Cardiac fibroblast (primary cell): ENCODE results near the gene STX4.

ENCODE experiments used
- DNase-seq, 2 donors: peaks; one replicate each; pipeline versions ENCODE4 v3.0.0 to v3.0.0-alpha.2; 2010; ENCODE audit warnings: low read depth in 2 of 2
- H3K4me3 ChIP-seq, 2 donors: replicated peaks in 1 of 2; 1 replicate in 1 of 2; 2 replicates in 1 of 2; pipeline ENCODE4 v1.5.1; 2011; ENCODE audit warnings: low read depth in 2 of 2, low read length in 2 of 2, mild to moderate bottlenecking in 2 of 2, moderate library complexity in 1 of 2
- TF ChIP-seq, protein P1 (sequence below): IDR thresholded peaks from one replicate; pipeline ENCODE4 v1.5.1; 2011; ENCODE audit warnings: low read depth, mild to moderate bottlenecking, low read length, inconsistent platforms

Gene STX4

GRCh38 chr16:31000671-31001382 lies 32.5 kb upstream of the STX4 start:
- DNase-seq: no peak
- no peak overlapping the region for H3K4me3 ChIP-seq
- TF ChIP-seq, protein P1, sequence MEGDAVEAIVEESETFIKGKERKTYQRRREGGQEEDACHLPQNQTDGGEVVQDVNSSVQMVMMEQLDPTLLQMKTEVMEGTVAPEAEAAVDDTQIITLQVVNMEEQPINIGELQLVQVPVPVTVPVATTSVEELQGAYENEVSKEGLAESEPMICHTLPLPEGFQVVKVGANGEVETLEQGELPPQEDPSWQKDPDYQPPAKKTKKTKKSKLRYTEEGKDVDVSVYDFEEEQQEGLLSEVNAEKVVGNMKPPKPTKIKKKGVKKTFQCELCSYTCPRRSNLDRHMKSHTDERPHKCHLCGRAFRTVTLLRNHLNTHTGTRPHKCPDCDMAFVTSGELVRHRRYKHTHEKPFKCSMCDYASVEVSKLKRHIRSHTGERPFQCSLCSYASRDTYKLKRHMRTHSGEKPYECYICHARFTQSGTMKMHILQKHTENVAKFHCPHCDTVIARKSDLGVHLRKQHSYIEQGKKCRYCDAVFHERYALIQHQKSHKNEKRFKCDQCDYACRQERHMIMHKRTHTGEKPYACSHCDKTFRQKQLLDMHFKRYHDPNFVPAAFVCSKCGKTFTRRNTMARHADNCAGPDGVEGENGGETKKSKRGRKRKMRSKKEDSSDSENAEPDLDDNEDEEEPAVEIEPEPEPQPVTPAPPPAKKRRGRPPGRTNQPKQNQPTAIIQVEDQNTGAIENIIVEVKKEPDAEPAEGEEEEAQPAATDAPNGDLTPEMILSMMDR: no peak

DNA sequence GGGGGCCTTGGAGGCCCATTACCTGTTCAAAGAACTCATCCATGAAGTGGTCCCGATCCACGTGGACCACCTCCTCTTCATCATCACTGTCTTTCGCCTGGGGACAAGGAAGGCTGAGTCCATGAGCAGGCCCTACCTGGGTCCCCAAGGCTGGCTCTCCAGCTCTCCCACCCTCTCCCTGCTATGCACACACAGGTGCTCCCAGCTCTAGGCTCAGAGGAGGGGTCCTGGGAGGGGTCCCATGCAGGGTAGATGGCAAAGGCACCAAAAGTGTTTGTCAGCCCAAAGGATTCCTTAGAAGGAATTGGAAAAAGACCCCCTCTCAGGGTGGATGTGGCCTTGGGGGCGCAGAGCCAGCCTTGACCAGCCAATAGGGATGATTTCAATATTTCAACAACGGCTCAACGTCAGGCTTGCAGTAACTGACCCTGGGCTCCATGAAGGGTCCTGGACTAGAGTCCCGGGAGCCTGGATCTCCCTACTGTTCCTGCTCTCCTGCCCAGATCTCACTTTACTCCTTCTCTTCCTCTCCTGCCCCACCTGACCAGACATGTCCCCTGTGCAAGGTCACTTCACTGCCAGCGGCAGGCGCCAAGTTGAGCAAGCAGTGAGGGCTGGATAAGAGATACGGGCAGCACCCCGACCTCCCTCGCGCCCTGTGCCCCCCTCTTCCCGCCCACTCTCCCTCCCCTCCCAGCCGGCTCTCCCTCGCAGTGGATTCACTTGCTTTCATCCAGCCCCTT lies 31.7 kb upstream of the STX4 start:
- no peak for DNase-seq
- TF ChIP-seq, protein P1: no peak
- H3K4me3 ChIP-seq: no peak overlapping the region

DNA sequence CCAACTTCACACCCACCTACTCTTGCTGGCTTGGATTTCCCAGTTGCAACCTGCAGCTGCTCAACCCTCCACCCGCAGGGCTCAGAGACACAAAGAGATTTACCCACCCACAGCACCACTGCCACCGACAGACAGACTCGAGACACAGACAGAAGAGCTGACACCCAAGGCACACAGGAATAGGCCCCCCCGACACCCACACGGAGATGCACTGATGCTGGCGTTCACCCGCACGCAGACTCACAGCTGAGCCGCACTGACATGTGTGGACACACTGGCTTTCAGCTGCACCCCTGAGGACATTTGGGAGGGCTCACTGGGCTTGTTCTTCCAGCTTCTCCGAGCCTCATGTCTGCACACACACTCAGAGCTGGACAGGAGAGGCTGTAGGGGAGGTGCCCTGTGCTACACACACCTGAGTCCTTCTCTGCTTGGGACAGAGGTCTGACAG lies 31.1 kb upstream of the STX4 start:
- TF ChIP-seq, protein P1: no peak
- no peak overlapping the region for H3K4me3 ChIP-seq
- no peak for DNase-seq

- TF ChIP-seq, protein P1: no peak
- no peak overlapping the region for H3K4me3 ChIP-seq
- DNase-seq: no peak
These were observed 30.5 kb upstream of the STX4 start for GRCh38 chr16:31002862-31003341.

- H3K4me3 ChIP-seq: no peak overlapping the region
- TF ChIP-seq, protein P1: no peak
- no peak for DNase-seq
These were observed 29.6 kb upstream of the STX4 start for GRCh38 chr16:31003744-31004143.

DNA sequence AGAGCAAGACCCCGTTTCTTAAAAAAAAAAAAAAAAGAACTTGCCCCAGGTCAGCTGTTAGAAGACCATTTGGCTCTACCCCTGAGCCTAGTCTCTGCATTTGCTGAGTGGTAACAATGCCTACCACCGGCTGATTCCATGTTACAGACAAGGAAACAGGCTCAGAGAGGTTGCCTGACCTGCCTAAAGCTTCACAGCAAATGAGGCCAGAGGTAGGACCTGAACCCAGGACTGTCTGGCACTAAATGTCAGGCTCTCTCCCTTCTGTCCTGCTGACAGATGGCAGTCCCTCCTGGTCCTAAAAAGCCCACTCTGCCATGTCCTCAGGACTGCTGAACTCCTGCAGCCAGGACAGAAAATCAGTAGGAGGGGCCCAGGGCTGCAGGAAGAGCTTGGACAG lies 28.7 kb upstream of the STX4 start:
- H3K4me3 ChIP-seq: no peak overlapping the region
- TF ChIP-seq, protein P1: no peak
- DNase-seq: no peak
